ENCODE data around the gene FAM107B.

The FAM107B gene

DNA sequence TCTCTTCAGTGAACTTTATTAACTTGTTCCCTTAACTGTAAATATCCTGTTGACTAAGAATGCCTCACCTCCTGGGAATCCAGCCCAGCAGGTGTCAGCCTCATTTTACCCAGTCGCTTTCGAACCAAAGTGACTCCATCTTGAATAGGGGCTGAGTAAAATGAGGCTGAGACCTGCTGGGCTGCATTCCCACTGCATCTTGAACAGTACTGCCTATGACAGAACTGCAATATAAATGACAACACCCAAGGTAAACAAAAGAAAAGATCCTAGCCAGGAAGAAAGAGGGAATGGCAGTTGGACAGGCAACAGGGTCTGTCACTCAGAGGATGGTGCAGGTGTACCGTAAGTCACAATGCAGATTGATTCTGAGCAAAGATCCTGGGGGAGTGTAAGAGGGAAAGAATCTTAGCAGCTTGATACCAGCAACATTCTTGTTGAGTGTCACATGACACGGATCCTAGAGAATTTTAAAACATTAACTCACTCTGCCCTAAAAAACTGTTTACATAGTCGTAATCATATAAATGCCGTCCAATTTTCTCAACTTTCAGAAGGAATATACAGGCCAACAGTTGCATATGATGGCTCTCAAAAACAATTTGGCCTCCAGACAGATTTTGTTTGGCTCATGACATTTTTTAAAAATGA lies 4.4 kb upstream of the FAM107B start:
- Histone ChIP-seq H3K27ac (ENCODE audit: low read depth, low read length) (no peak overlapping the region), H3K36me3 (ENCODE audit: control insufficient read depth in 1 of 2, insufficient read depth in 2 of 2, low read length in 2 of 2) (no peaks in the 10 kb centered on the region), H3K4me1 (ENCODE audit: control insufficient read depth in 1 of 2, insufficient read depth in 2 of 2, low read length in 2 of 2) (peaks cover 4 to 6% of the 10 kb centered on the region in 2 donors), H3K27me3 (ENCODE audit: control insufficient read depth in 1 of 2, insufficient read depth in 2 of 2, low read length in 2 of 2) (no peaks in the 10 kb centered on the region), H3K9me3 (ENCODE audit: control insufficient read depth in 1 of 2, low read length in 2 of 2) (no peaks in the 10 kb centered on the region), H3K4me3 (ENCODE audit: low read depth in 1 of 2, low read length in 2 of 2) (no peak overlapping the region), H3K9ac (ENCODE audit: low read depth in 1 of 2, low read length in 2 of 2) (no peak overlapping the region)

GRCh38 chr10:14776546-14776945 lies 1.8 kb upstream of the FAM107B start:
- Histone ChIP-seq H3K27me3 (ENCODE audit: control insufficient read depth in 1 of 2, insufficient read depth in 2 of 2, low read length in 2 of 2) (no peaks in the 10 kb centered on the region), H3K9ac (ENCODE audit: low read depth in 1 of 2, low read length in 2 of 2) (no peak overlapping the region)

DNA sequence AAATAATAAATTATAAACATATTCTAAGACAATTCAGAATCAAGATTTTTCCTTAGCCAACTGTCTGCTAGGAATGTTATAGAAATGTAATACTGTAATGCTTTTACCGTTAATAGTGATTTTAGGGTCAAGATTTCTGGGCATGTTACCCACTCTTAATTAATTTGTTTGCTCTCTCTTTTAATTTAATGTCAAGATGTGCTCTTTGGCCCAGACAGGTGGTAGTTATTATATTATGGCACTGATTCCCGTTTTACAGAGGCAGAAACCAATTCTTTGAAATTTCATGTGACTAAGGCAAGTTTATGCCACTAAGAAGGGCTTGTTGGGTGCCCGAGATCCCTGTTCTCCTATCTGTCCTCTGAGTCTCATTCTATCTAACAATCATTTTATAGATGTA lies 959 bp upstream of the FAM107B start:
- no peak overlapping the region for H3K27ac ChIP-seq (ENCODE audit: low read depth, low read length)
- H3K4me1 ChIP-seq (ENCODE audit: control insufficient read depth in 1 of 2, insufficient read depth in 2 of 2, low read length in 2 of 2) = peaks cover 4 to 6% of the 10 kb centered on the region in 2 donors
- H3K4me3 ChIP-seq (ENCODE audit: low read depth in 1 of 2, low read length in 2 of 2) = no peak overlapping the region
- H3K27me3 ChIP-seq (ENCODE audit: control insufficient read depth in 1 of 2, insufficient read depth in 2 of 2, low read length in 2 of 2) = no peaks in the 10 kb centered on the region
- H3K9me3 ChIP-seq (ENCODE audit: control insufficient read depth in 1 of 2, low read length in 2 of 2) = no peaks in the 10 kb centered on the region
- H3K9ac ChIP-seq (ENCODE audit: low read depth in 1 of 2, low read length in 2 of 2) = no peak overlapping the region
- no peaks in the 10 kb centered on the region for H3K36me3 ChIP-seq (ENCODE audit: control insufficient read depth in 1 of 2, insufficient read depth in 2 of 2, low read length in 2 of 2)

More at GRCh38 chr10:14776546-14776945, 1.8 kb upstream of the FAM107B start:
- Histone ChIP-seq H3K9me3 (ENCODE audit: control insufficient read depth in 1 of 2, low read length in 2 of 2) (no peaks in the 10 kb centered on the region), H3K36me3 (ENCODE audit: control insufficient read depth in 1 of 2, insufficient read depth in 2 of 2, low read length in 2 of 2) (no peaks in the 10 kb centered on the region), H3K27ac (ENCODE audit: low read depth, low read length) (no peak overlapping the region), H3K4me3 (ENCODE audit: low read depth in 1 of 2, low read length in 2 of 2) (no peak overlapping the region), H3K4me1 (ENCODE audit: control insufficient read depth in 1 of 2, insufficient read depth in 2 of 2, low read length in 2 of 2) (peaks cover 4 to 6% of the 10 kb centered on the region in 2 donors)

- Histone ChIP-seq H3K9ac (ENCODE audit: low read depth in 1 of 2, low read length in 2 of 2) (no peak overlapping the region), H3K27ac (ENCODE audit: low read depth, low read length) (no peak overlapping the region), H3K27me3 (ENCODE audit: control insufficient read depth in 1 of 2, insufficient read depth in 2 of 2, low read length in 2 of 2) (no peaks in the 10 kb centered on the region), H3K4me1 (ENCODE audit: control insufficient read depth in 1 of 2, insufficient read depth in 2 of 2, low read length in 2 of 2) (peaks cover 2 to 4% of the 10 kb centered on the region in 2 donors), H3K9me3 (ENCODE audit: control insufficient read depth in 1 of 2, low read length in 2 of 2) (no peaks in the 10 kb centered on the region), H3K36me3 (ENCODE audit: control insufficient read depth in 1 of 2, insufficient read depth in 2 of 2, low read length in 2 of 2) (no peaks in the 10 kb centered on the region), H3K4me3 (ENCODE audit: low read depth in 1 of 2, low read length in 2 of 2) (peak overlapping the region in 1 of 2 donors; percentile 9)
Measured at GRCh38 chr10:14774214-14774580, 500 bp downstream of the FAM107B start.

DNA sequence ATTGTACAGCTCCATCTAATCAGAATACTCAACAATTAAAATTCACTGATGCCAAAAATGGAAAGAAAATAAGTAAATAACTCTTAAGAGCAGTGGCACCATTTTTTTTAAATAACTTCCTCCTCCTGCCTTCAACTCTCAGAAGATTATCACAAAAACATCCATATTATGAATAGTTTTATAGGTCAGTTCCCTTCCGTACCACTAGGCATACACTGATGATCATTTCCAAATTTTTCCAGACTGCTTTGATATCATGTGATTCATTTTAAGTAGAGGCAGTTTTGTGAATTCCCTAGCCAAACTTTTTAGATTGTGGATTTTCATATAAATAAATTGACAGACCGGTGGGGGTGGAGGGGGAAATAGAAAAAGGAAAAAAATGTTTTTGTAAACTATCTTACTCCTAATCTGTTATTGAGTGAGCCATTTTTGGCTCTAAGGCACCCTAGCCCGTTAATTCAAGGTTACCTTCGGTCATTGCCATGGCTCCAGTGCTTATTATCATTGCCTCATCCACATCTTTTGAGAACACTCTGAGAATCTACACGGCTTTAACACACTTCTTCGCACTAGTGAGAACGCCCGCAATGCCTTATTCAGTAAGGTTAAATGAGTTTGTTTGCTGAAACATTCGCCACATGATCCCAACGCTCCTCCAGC lies 1.0 kb downstream of the FAM107B start:
- Histone ChIP-seq H3K27me3 (ENCODE audit: control insufficient read depth in 1 of 2, insufficient read depth in 2 of 2, low read length in 2 of 2) (no peaks in the 10 kb centered on the region), H3K9me3 (ENCODE audit: control insufficient read depth in 1 of 2, low read length in 2 of 2) (no peaks in the 10 kb centered on the region), H3K36me3 (ENCODE audit: control insufficient read depth in 1 of 2, insufficient read depth in 2 of 2, low read length in 2 of 2) (no peaks in the 10 kb centered on the region), H3K4me3 (ENCODE audit: low read depth in 1 of 2, low read length in 2 of 2) (peak overlapping the region in 1 of 2 donors; percentile 9), H3K4me1 (ENCODE audit: control insufficient read depth in 1 of 2, insufficient read depth in 2 of 2, low read length in 2 of 2) (no peaks in the 10 kb centered on the region), H3K9ac (ENCODE audit: low read depth in 1 of 2, low read length in 2 of 2) (no peak overlapping the region), H3K27ac (ENCODE audit: low read depth, low read length) (no peak overlapping the region)

GRCh38 chr10:14772399-14772798 lies 2.3 kb downstream of the FAM107B start:
- no peak overlapping the region for H3K9ac ChIP-seq (ENCODE audit: low read depth in 1 of 2, low read length in 2 of 2)
- no peaks in the 10 kb centered on the region for H3K27me3 ChIP-seq (ENCODE audit: control insufficient read depth in 1 of 2, insufficient read depth in 2 of 2, low read length in 2 of 2)
- H3K4me1 ChIP-seq (ENCODE audit: control insufficient read depth in 1 of 2, insufficient read depth in 2 of 2, low read length in 2 of 2) = no peaks in the 10 kb centered on the region
- H3K27ac ChIP-seq (ENCODE audit: low read depth, low read length) = no peak overlapping the region
- H3K9me3 ChIP-seq (ENCODE audit: control insufficient read depth in 1 of 2, low read length in 2 of 2) = no peaks in the 10 kb centered on the region
- no peak overlapping the region for H3K4me3 ChIP-seq (ENCODE audit: low read depth in 1 of 2, low read length in 2 of 2)
- no peaks in the 10 kb centered on the region for H3K36me3 ChIP-seq (ENCODE audit: control insufficient read depth in 1 of 2, insufficient read depth in 2 of 2, low read length in 2 of 2)

DNA sequence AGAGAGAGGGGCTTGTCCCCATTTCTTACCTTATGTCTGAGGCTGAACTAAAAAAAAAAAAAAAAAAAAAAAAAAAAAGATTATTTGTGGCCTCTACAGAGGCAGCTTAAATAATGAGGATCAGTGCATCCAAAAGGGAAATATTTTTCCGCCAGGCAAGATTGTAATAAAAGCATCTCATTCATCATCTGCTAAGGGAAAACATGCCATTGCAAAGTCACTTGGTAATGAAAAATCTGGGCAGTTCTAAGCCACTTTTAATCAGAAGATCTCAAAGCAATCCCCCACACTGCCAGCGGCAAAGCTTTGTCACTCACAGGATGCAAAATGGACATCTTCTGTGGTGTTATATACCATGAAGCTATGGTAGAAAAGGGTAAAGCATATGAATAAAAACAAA lies 3.8 kb downstream of the FAM107B start:
- Histone ChIP-seq H3K27me3 (ENCODE audit: control insufficient read depth in 1 of 2, insufficient read depth in 2 of 2, low read length in 2 of 2) (no peaks in the 10 kb centered on the region), H3K36me3 (ENCODE audit: control insufficient read depth in 1 of 2, insufficient read depth in 2 of 2, low read length in 2 of 2) (no peaks in the 10 kb centered on the region), H3K4me1 (ENCODE audit: control insufficient read depth in 1 of 2, insufficient read depth in 2 of 2, low read length in 2 of 2) (no peaks in the 10 kb centered on the region), H3K9ac (ENCODE audit: low read depth in 1 of 2, low read length in 2 of 2) (no peak overlapping the region), H3K4me3 (ENCODE audit: low read depth in 1 of 2, low read length in 2 of 2) (no peak overlapping the region), H3K9me3 (ENCODE audit: control insufficient read depth in 1 of 2, low read length in 2 of 2) (no peaks in the 10 kb centered on the region), H3K27ac (ENCODE audit: low read depth, low read length) (no peak overlapping the region)

GRCh38 chr10:14761372-14761771 lies 13.3 kb downstream of the FAM107B start:
- H3K36me3 ChIP-seq (ENCODE audit: control insufficient read depth in 1 of 2, insufficient read depth in 2 of 2, low read length in 2 of 2) = no peaks in the 10 kb centered on the region
- no peak overlapping the region for H3K9ac ChIP-seq (ENCODE audit: low read depth in 1 of 2, low read length in 2 of 2)
- no peaks in the 10 kb centered on the region for H3K27me3 ChIP-seq (ENCODE audit: control insufficient read depth in 1 of 2, insufficient read depth in 2 of 2, low read length in 2 of 2)
- no peaks in the 10 kb centered on the region for H3K4me1 ChIP-seq (ENCODE audit: control insufficient read depth in 1 of 2, insufficient read depth in 2 of 2, low read length in 2 of 2)
- H3K9me3 ChIP-seq (ENCODE audit: control insufficient read depth in 1 of 2, low read length in 2 of 2) = no peaks in the 10 kb centered on the region
- H3K4me3 ChIP-seq (ENCODE audit: low read depth in 1 of 2, low read length in 2 of 2) = no peak overlapping the region
- no peak overlapping the region for H3K27ac ChIP-seq (ENCODE audit: low read depth, low read length)

DNA sequence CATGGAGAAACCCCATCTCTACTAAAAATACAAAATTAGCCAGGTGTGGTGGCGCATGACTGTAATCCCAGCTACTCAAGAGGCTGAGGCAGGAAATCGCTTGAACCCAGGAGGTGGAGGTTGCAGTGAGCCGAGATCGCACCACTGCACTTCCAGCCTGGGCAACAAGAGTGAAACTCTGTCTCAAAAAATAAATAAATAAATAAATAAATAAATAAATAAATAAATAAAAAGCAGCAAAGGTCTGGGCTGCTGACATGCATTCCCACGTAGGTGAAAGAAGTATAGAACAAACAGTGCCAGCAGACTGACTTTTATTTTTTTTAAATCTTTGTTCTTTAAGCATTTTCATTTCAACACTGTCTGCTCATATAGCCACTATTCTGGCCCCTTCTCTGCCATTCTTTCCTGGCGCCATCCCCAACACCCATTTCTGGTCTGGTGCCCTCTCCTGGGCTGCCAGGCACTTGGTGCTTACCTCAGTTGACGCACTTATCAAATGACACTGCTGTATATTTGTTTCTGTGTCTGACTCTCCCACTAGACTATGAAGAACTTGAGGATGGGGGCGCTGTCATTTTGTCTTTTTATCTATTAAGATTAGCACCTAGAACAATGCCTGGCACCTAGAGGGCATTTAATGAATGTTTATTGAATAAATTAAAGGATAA lies 15.6 kb downstream of the FAM107B start:
- no peak overlapping the region for H3K27ac ChIP-seq (ENCODE audit: low read depth, low read length)
- no peaks in the 10 kb centered on the region for H3K9me3 ChIP-seq (ENCODE audit: control insufficient read depth in 1 of 2, low read length in 2 of 2)
- no peaks in the 10 kb centered on the region for H3K36me3 ChIP-seq (ENCODE audit: control insufficient read depth in 1 of 2, insufficient read depth in 2 of 2, low read length in 2 of 2)
- H3K4me3 ChIP-seq (ENCODE audit: low read depth in 1 of 2, low read length in 2 of 2) = no peak overlapping the region
- no peak overlapping the region for H3K9ac ChIP-seq (ENCODE audit: low read depth in 1 of 2, low read length in 2 of 2)
- no peaks in the 10 kb centered on the region for H3K27me3 ChIP-seq (ENCODE audit: control insufficient read depth in 1 of 2, insufficient read depth in 2 of 2, low read length in 2 of 2)
- no peaks in the 10 kb centered on the region for H3K4me1 ChIP-seq (ENCODE audit: control insufficient read depth in 1 of 2, insufficient read depth in 2 of 2, low read length in 2 of 2)

DNA sequence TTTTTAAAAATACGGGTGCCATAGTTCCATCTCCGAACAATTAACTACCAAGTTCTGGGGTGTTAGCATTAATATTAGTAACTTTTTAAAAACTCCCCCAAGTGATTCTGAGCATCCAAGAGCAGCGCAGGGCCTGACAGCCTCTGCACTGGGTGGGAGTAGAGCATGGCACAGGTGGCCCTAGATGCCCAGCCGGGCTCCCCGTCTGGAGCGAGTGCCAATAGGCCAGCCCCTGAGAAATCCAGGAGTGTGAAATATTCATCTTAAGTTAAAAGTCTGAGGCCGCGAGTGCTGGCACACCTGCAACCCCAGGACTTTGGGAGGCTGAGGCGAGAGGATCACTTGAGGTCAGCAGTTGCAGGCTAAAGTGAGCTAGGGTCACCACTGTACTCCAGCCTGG lies 16.2 kb downstream of the FAM107B start:
- Histone ChIP-seq H3K27ac (ENCODE audit: low read depth, low read length) (no peak overlapping the region), H3K27me3 (ENCODE audit: control insufficient read depth in 1 of 2, insufficient read depth in 2 of 2, low read length in 2 of 2) (no peaks in the 10 kb centered on the region), H3K9ac (ENCODE audit: low read depth in 1 of 2, low read length in 2 of 2) (no peak overlapping the region), H3K36me3 (ENCODE audit: control insufficient read depth in 1 of 2, insufficient read depth in 2 of 2, low read length in 2 of 2) (no peaks in the 10 kb centered on the region), H3K4me1 (ENCODE audit: control insufficient read depth in 1 of 2, insufficient read depth in 2 of 2, low read length in 2 of 2) (no peaks in the 10 kb centered on the region), H3K9me3 (ENCODE audit: control insufficient read depth in 1 of 2, low read length in 2 of 2) (no peaks in the 10 kb centered on the region), H3K4me3 (ENCODE audit: low read depth in 1 of 2, low read length in 2 of 2) (no peak overlapping the region)

Measured in duodenal mucosa (tissue), 2 donors.